Stomach (tissue), 9 donors: ENCODE measurements around the gene GULP1. TPM values are rescaled to one million over a fixed set of nuclear protein-coding genes. Genes with fewer than 3 reads are reported as not detected.
A peak's percentile ranks its signal among the peaks of the same experiment; 100 is the strongest.

Experiments used
- DNase-seq, 2 donors: peaks; one replicate each; pipeline versions ENCODE4 v3.0.0 to v3.0.0-alpha.2; 2013 to 2019
- H3K27ac ChIP-seq, 5 donors: fragments of 200-600 bp in 4 of 5; sonication (generic) in 4 of 5; one replicate each; pipeline ENCODE4 v1.5.1; 2013 to 2019; ENCODE audit warnings: mild to moderate bottlenecking in 1 of 5, moderate library complexity in 1 of 5
- H3K27me3 ChIP-seq, 3 donors: fragments of 200-600 bp; sonication (generic); one replicate each; pipeline ENCODE4 v1.5.1; 2017 to 2019; ENCODE audit warnings: mixed run types in 1 of 3
- H3K36me3 ChIP-seq, 4 donors: fragments of 200-600 bp; sonication (generic); 1 replicate in 3 of 4; 2 replicates in 1 of 4; pipeline ENCODE4 v1.5.1; 2016 to 2019
- H3K4me1 ChIP-seq, 4 donors: fragments of 200-600 bp; sonication (generic); one replicate each; pipeline ENCODE4 v1.5.1; 2016 to 2019
- H3K4me3 ChIP-seq, 4 donors: fragments of 200-600 bp; sonication (generic) in 3 of 4; one replicate each; pipeline ENCODE4 v1.5.1; 2016 to 2019; ENCODE audit warnings: mild to moderate bottlenecking in 1 of 4
- H3K9me3 ChIP-seq, 4 donors: fragments of 200-600 bp; sonication (generic); one replicate each; pipeline ENCODE4 v1.5.1; 2016 to 2019
- EP300 ChIP-seq: sonication (generic); formaldehyde crosslinking; IDR thresholded peaks from one replicate; pipeline ENCODE4 v1.6.1; 2017; ENCODE audit warnings: antibody characterized with exemption
- POLR2A ChIP-seq, 4 donors: fragments of 450-650 bp; IDR thresholded peaks; one replicate each; pipeline ENCODE4 v1.6.1; 2016; ENCODE audit warnings: antibody characterized with exemption in 4 of 4, control low read depth in 2 of 4, mild to moderate bottlenecking in 1 of 4, moderate library complexity in 1 of 4
- POLR2AphosphoS5 ChIP-seq, 3 donors: sonication (generic); formaldehyde crosslinking; IDR thresholded peaks; one replicate each; pipeline ENCODE4 v1.6.1; 2016; ENCODE audit warnings: antibody characterized with exemption in 3 of 3
- WGBS, 5 donors: extraction: QIAGEN DNeasy Blood & Tissue Kit in 3 of 5; methylation state at CpG; one replicate each; pipeline versions ENCODE4 v1.1.5 to v1.1.7; 2013 to 2018; 5-methylcytosine and 5-hydroxymethylcytosine counted together
- intact Hi-C: fragments of 100-400 bp; cut with DNase I; formaldehyde crosslinking; loops from one replicate; pipeline ENCODE4 v1.15.1; 2023; ENCODE audit warnings: low total_unique reads
- polyA plus RNA-seq, 3 donors: library from polyadenylated mRNA; stranded (reverse); fragments of 200-250 nt; gene quantifications; one replicate each; pipeline ENCODE4 v1.2.3, GENCODE V29; 2013
- total RNA-seq, 5 donors: library from RNA; depleted of rRNA; stranded (reverse); fragments of >200 nt; gene quantifications; one replicate each; pipeline versions ENCODE4 v1.1.0 to v1.2.3, GENCODE V29; 2014 to 2016
- TF ChIP-seq, protein P1 (sequence below), 7 experiments: fragments of 450-650 bp in 4 of 7; fragments of 200-600 bp in 3 of 7; sonication (generic) in 3 of 7; IDR thresholded peaks; one replicate each; pipeline ENCODE4 v1.5.1; 2016 to 2019; ENCODE audit warnings: antibody characterized with exemption in 7 of 7, control low read depth in 2 of 7, mild to moderate bottlenecking in 1 of 7
- donor health status: healthy with polysubstance abuse.
- donor health status: Bipolar disorder and iron deficiency.
- donor health status: healthy.

The GULP1 gene
- total and polyA plus RNA-seq, 8 donors = 4.9 to 179 (median 32.8) TPM

DNA sequence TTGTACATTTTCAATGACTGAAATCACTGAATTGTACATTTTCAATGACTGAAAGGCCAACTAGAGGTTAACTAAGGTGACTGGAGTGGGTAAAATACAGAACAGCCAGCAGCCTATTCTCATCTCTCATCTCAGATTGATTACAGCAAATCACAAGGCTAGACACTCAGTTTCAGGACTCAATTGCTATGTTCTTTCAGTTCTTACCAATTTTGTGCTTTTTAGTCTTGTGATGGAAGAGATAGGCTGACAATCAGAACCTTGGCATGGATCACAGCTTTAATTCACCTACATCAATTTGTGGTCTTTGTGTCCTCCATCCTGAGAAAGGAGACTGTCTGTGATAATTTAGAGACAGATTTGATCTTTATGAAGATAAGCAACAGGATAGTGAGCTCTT is 124.7 kb downstream of the GULP1 start:
- Histone ChIP-seq H3K9me3 (peaks cover 0 to 7% (median 3%) of the 10 kb centered on the region in 4 donors), H3K4me3 (no peak overlapping the region), H3K27ac (peak overlapping the region in 1 of 5 donors; percentile 1), H3K27me3 (no peaks in the 10 kb centered on the region), H3K36me3 (no peaks in the 10 kb centered on the region), H3K4me1 (peaks cover 0 to 24% (median 12%) of the 10 kb centered on the region in 4 donors)
- intact Hi-C loops = no loop called here
- no peak for DNase-seq
- no peak for TF ChIP-seq POLR2A (IDR thresholded peaks at IDR 0.05)
- TF ChIP-seq POLR2AphosphoS5 (IDR thresholded peaks at IDR 0.05) = no peak
- TF ChIP-seq EP300 = no peak
- TF ChIP-seq, protein P1, sequence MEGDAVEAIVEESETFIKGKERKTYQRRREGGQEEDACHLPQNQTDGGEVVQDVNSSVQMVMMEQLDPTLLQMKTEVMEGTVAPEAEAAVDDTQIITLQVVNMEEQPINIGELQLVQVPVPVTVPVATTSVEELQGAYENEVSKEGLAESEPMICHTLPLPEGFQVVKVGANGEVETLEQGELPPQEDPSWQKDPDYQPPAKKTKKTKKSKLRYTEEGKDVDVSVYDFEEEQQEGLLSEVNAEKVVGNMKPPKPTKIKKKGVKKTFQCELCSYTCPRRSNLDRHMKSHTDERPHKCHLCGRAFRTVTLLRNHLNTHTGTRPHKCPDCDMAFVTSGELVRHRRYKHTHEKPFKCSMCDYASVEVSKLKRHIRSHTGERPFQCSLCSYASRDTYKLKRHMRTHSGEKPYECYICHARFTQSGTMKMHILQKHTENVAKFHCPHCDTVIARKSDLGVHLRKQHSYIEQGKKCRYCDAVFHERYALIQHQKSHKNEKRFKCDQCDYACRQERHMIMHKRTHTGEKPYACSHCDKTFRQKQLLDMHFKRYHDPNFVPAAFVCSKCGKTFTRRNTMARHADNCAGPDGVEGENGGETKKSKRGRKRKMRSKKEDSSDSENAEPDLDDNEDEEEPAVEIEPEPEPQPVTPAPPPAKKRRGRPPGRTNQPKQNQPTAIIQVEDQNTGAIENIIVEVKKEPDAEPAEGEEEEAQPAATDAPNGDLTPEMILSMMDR (IDR thresholded peaks at IDR 0.05) = no peak

DNA sequence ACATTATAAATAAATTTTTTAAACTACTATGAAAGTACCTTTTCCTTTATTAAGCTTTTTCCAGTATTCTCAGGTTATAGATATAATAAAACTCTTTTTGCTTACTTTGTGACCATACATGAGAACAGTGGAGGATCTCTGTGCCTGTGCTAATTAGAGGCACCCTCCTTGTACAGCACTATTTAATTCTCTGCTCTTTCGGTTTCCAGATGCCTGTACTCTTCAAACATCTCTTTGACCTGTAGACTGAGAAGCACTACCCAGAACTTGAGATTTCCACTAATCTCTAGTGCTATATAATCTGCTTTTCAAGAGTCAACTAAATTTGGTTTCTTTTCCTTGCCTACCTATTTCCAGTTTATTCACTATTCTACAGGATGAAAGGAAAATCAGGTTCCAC is 131.1 kb downstream of the GULP1 start:
- peaks cover 0 to 5% (median 0%) of the 10 kb centered on the region in 4 donors for H3K9me3 ChIP-seq
- intact Hi-C loops = no loop called here
- no peak overlapping the region for H3K27ac ChIP-seq
- 60 to 95% (median 71%) methylated on average over 1 of the region's 1 CpG for WGBS, 5 donors
- no peaks in the 10 kb centered on the region for H3K27me3 ChIP-seq
- TF ChIP-seq, protein P1 (IDR thresholded peaks at IDR 0.05) = no peak
- TF ChIP-seq EP300 (no peak), POLR2AphosphoS5 (IDR thresholded peaks at IDR 0.05) (no peak), POLR2A (IDR thresholded peaks at IDR 0.05) (no peak)
- no peak overlapping the region for H3K4me3 ChIP-seq
- no peak for DNase-seq
- peaks cover 0 to 6% (median 0%) of the 10 kb centered on the region in 4 donors for H3K4me1 ChIP-seq
- no peaks in the 10 kb centered on the region for H3K36me3 ChIP-seq

DNA sequence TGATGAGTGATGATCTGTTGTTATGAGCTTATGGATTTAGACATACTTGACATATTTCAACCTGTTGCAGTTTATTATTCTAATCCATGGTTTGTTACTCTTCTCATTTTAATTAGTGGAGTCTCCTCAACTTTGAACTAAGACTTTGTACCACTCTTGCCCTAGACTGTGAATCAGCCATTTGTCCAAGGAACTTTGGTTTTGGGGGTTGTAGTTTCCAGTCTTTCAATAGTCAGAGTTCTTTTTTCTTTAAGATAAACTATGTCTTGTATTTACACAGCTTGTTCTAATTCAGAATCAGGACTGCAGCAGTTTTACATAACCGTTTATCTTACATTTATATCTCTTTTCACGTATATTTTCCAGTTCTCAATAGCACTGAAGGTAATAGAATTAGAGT is 133.6 kb downstream of the GULP1 start:
- Histone ChIP-seq H3K27me3 (no peaks in the 10 kb centered on the region), H3K9me3 (peaks cover 0 to 5% (median 0%) of the 10 kb centered on the region in 4 donors), H3K27ac (no peak overlapping the region), H3K4me3 (no peak overlapping the region), H3K36me3 (no peaks in the 10 kb centered on the region), H3K4me1 (peaks cover 0 to 6% (median 0%) of the 10 kb centered on the region in 4 donors)
- intact Hi-C loops = no loop called here
- 33 to 61% (median 40%) methylated on average over 2 of the region's 2 CpGs for WGBS, 5 donors
- no peak for DNase-seq
- TF ChIP-seq POLR2A (IDR thresholded peaks at IDR 0.05) (no peak), EP300 (no peak), POLR2AphosphoS5 (IDR thresholded peaks at IDR 0.05) (no peak)
- TF ChIP-seq, protein P1 (IDR thresholded peaks at IDR 0.05) = no peak

DNA sequence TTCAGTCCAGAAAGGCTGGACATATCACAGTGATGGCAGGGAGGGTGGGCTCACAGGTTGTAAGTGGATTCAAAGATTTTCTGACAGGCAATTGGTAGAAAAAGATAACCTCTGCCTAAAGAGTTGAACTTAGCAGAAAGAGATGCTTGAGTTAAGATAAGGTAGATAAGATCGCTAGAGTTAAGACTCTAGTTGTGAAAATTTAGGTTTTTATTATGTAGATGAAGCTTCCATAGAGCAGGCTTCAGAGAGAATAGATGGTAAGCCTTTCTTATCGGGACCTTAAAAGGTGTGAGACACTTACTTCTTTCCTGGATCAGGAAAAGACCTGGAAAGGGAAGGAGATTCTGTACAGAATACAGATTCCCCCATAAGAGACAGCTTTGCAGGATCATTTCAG is 134.4 kb downstream of the GULP1 start:
- Histone ChIP-seq H3K4me1 (peaks cover 0 to 6% (median 2%) of the 10 kb centered on the region in 4 donors), H3K9me3 (no peaks in the 10 kb centered on the region), H3K4me3 (no peak overlapping the region), H3K36me3 (no peaks in the 10 kb centered on the region), H3K27ac (no peak overlapping the region), H3K27me3 (no peaks in the 10 kb centered on the region)
- DNase-seq = no peak
- 30 to 71% (median 53%) methylated on average over 2 of the region's 2 CpGs for WGBS, 5 donors
- no peak for TF ChIP-seq POLR2A (IDR thresholded peaks at IDR 0.05)
- no peak for TF ChIP-seq POLR2AphosphoS5 (IDR thresholded peaks at IDR 0.05)
- TF ChIP-seq, protein P1 (IDR thresholded peaks at IDR 0.05) = no peak
- no peak for TF ChIP-seq EP300
- intact Hi-C loops = no loop called here
